Measurements from ENCODE around the gene GPR132. TPM values are rescaled to one million over a fixed set of nuclear protein-coding genes. Genes with fewer than 3 reads are reported as not detected.
"Not testable (repeated sequence)": the region's sequence is repeated elsewhere in the genome, so short reads cannot be mapped to it uniquely, and the experiment has no call there.

GPR132 gene
- total RNA-seq, 6 experiments from 2014 or later, result 0.11 to 0.84 (median 0.39) TPM

GRCh38 chr14:105029402-105029801 is 35.8 kb downstream of the GPR132 start:
- no peak overlapping the region for H3K4me3 ChIP-seq
- no peak for TF ChIP-seq POLR2A (IDR thresholded peaks at IDR 0.05)
- H3K27ac ChIP-seq, result no peak overlapping the region
- DNase-seq (peak in 1 of 3 donors; percentile 15), ATAC-seq (no peak)
- 64% methylated on average over 6 of the region's 7 CpGs for WGBS (ENCODE audit: insufficient coverage, low coverage, low lambda C conversion rate, missing lambda C conversion rate)
- H3K27me3 ChIP-seq, result no peaks in the 10 kb centered on the region
- no peaks in the 10 kb centered on the region for H3K36me3 ChIP-seq
- H3K9me3 ChIP-seq, result no peaks in the 10 kb centered on the region
- intact Hi-C loops (cut with DNase I), result no loop called here
- H3K4me1 ChIP-seq, result no peaks in the 10 kb centered on the region

GRCh38 chr14:105028251-105028927 is 36.8 kb downstream of the GPR132 start:
- Histone ChIP-seq H3K27ac (no peak overlapping the region), H3K36me3 (no peaks in the 10 kb centered on the region), H3K4me3 (no peak overlapping the region), H3K9me3 (no peaks in the 10 kb centered on the region), H3K27me3 (no peaks in the 10 kb centered on the region), H3K4me1 (no peaks in the 10 kb centered on the region)
- intact Hi-C loops (cut with DNase I), result no loop called here
- ATAC-seq, result no peak
- DNase-seq, result no peak
- TF ChIP-seq CTCF (IDR thresholded peaks at IDR 0.05) (no peak), POLR2A (IDR thresholded peaks at IDR 0.05) (no peak)
- WGBS (ENCODE audit: insufficient coverage, low coverage, low lambda C conversion rate, missing lambda C conversion rate), result 73% methylated on average over 10 of the region's 12 CpGs

GRCh38 chr14:105027718-105028117 is 37.5 kb downstream of the GPR132 start:
- H3K4me3 ChIP-seq; H3K27ac ChIP-seq; H3K4me1 ChIP-seq; H3K36me3 ChIP-seq; H3K27me3 ChIP-seq; intact Hi-C loops (cut with DNase I); ATAC-seq; DNase-seq; H3K9me3 ChIP-seq: not testable (repeated sequence)
- 62% methylated on average over 4 of the region's 4 CpGs for WGBS (ENCODE audit: insufficient coverage, low coverage, low lambda C conversion rate, missing lambda C conversion rate)

DNA sequence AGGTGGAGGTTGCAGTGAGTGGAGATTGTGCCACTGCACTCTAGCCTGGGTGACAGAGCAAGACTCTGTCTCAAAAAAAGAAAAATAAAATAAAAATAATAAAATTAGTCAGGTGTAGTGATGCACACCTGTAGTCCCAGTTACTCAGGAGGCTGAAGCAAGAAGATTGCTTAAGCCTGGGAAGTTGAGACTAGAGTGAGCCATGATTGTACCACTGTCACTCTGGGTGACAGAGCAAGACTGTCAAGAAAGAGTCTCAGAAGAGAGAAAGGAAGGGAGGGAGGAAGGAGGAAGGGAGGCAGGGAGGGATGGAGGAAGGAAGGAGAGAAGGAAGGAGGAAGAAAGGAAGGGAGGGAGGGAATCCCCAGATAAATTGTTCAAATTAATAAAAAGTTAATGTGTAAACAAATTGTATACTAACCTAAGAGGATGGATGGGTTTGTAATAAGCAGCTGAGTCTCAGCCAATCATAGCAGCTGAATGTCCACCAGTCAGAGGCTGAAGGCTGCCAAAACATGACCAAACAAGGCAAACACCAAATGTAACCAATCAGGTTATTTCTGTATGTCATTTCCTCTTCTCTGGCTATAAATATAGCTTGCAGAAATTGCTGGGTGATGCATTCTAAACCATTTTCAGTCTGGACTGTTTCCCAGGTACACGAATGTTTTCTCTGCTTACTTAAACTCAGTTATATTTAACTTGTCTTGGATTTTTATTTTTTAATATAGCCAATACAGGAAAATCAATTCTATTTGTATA is 38.2 kb downstream of the GPR132 start:
- TF ChIP-seq POLR2A (IDR thresholded peaks at IDR 0.05) (no peak), CTCF (IDR thresholded peaks at IDR 0.05) (no peak)
- Histone ChIP-seq H3K4me1 (peaks cover 0 to 4% (median under 1%) of the 10 kb centered on the region in 4 donors), H3K9me3 (no peaks in the 10 kb centered on the region), H3K4me3 (no peak overlapping the region), H3K27me3 (no peaks in the 10 kb centered on the region), H3K27ac (no peak overlapping the region), H3K36me3 (no peaks in the 10 kb centered on the region)
- ATAC-seq (no peak), DNase-seq (no peak)
- intact Hi-C loops (cut with DNase I), result no loop called here
- 40% methylated on average over 1 of the region's 1 CpG for WGBS (ENCODE audit: insufficient coverage, low coverage, low lambda C conversion rate, missing lambda C conversion rate)

DNA sequence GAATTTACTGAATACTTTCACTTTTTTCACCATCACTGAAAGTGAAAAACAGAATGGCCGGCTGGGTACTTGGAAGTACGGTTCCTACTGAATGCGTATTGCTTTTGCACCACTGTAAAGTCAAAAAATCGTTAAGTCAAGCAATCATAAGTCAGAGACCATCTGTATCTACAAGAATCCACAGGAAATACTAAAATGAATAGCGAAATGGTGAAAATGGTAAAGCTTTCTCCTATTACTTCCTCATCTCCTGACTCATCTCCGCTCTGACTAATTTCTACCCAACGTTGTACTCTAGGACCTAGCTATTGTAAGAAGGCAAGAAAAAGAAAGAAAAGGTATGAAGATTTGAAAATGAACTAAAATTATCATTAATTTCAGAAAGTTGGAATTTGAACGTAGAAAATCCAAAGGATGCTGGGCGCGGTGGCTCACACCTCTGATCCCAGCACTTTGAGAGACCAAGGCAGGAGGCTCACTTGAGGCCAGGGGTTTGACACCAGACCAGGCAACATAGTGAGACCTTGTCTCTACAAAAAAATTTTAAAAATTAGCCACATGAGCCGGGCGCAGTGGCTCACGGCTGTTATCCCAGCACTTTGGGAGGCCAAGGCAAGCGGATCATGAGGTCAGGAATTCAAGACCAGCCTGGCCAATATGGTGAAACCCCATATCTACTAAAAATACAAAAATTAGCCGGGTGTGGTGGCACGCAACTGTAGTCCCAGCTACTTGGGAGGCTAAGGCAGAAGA is 39.0 kb downstream of the GPR132 start:
- Histone ChIP-seq H3K9me3 (no peaks in the 10 kb centered on the region), H3K4me3 (no peak overlapping the region), H3K27ac (no peak overlapping the region), H3K36me3 (no peaks in the 10 kb centered on the region), H3K4me1 (peaks cover 0 to 8% (median 2%) of the 10 kb centered on the region in 4 donors), H3K27me3 (no peaks in the 10 kb centered on the region)
- intact Hi-C loops (cut with DNase I), result no loop called here
- DNase-seq, result no peak
- no peak for ATAC-seq
- WGBS (ENCODE audit: insufficient coverage, low coverage, low lambda C conversion rate, missing lambda C conversion rate), result 81% methylated on average over 16 of the region's 16 CpGs
- TF ChIP-seq CTCF (IDR thresholded peaks at IDR 0.05), result no peak
- TF ChIP-seq POLR2A (IDR thresholded peaks at IDR 0.05), result no peak
